HG03139 (cell line): ENCODE data around the gene CLK4.

Source experiments
- ATAC-seq: cut with Tn5 transposase; IDR thresholded peaks from one replicate; pipeline ENCODE4 v1.9.1; 2021; ENCODE audit not compliant: unreplicated experiment

The CLK4 gene

DNA sequence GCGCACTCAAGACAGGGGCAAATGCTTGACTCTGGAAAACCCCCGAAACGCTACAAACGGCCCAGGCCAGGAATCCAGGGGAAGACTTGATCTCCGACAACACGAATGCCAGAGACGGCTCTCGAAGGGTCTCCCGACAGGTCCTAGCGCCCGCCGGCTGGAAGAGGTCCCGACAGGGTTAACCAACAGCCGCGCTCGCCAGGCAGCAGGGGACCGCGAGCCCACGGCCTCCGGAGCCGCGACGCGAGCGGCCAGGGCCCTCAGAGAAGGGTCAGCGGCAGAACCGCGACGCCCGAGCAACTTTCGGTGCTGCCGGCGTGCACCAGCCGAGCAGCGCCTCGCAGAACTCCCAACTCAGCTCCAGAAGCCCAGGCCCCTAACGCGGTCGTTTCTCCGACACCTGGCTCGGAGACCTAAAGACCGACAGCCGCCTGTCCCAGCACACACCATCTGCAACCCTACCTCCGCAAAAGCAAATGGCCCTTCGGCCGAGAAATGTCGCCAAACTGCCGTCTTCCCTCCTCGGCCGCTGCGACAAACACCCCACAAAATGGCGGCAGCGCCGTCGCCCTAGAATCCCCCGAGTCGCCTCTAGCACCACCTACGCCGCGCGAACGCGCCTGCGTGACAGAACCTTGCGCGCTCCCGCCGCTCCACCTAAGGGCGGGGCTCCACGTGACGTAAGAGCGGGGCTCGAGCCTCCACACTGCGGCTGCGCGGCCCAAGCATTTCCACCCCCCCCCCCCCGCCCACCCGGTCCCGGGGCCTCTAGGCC, at the start of gene CLK4:
TSS of gene CLK4 (minus strand) at position 567 of the 775 bp plus-strand sequence. CDS start 3,634 bp downstream, outside the sequence.
- ATAC-seq: peak; percentile 73

DNA sequence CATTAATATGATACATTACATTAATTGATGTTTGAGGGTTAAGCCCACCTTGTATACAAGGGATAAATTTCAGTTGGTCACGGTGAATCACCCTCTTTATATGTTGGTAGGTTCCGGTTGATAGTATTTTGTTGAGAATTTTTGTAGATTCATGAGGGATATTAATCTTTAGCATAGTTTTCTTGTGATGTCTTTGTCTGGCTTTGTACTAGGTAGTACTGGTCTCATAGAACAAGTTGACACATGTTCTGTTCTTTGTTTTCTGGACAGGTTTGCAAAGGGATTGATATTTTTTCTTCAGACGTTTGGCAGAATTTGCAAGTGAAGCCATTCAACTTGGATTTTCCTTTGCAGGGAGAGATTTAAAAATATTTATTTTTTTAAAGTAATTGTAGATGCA, 49.1 kb upstream of the CLK4 start:
- ATAC-seq: no peak

DNA sequence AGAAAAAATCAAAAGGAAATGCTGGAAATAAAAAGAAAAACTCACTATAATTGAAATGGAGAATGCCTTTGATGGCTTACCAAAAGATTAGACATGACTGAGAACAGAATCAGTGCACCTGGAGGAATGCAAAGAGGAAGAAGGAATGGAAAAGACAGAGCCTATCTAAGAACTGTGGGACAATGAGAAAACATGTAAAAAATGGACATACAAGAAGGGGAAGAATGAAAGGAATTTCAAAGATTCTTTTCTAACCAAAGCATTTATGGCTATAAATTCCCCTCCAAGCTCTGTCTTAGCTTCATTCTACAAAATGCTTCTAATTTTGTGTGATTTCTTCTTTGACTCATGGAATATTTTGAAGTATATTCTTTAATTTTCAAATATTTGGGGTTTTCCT, 47.5 kb upstream of the CLK4 start:
- ATAC-seq: no peak

DNA sequence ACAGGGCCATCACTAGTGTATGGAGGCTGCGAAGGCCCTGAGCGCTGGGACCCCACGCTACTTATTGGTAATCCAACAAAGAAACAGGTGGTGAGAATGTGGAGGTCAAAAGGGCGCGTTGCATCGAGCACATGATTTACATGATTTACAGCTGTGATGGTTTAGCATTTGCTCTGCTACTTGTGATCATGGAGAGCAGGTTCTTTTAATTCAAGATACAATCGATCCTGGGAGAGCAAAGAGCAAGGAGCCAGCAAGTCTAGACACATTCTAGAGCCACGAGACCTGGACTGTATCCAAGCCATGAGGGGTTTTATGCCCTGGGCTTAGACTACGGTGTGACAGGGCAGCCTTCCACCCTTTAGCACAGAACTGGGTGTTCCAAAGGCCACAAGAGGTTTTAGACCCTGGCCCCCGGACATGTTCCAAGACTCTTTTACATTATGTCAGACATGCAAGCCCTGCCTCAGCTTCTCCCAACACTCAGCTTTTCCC, 47.0 kb upstream of the CLK4 start:
- no peak for ATAC-seq

DNA sequence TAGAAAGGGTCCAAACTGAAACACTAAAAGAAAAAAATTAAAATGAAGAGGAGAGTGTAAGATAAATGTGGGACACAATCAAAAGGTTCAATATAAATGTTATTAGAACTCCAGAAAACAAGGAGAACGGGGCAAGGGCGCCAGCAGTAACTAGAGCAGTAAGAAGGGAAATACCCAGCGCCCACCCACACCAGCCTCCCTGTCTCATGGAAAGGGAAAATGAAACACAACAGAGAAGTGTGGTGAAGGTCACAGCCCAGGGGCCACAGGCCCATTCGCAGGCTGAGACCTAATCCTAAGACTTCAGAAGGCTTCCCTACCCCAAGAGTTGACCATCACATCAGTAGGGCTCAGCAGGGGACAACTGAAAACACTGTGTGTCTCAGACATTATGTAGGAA, 45.8 kb upstream of the CLK4 start:
- ATAC-seq: no peak

DNA sequence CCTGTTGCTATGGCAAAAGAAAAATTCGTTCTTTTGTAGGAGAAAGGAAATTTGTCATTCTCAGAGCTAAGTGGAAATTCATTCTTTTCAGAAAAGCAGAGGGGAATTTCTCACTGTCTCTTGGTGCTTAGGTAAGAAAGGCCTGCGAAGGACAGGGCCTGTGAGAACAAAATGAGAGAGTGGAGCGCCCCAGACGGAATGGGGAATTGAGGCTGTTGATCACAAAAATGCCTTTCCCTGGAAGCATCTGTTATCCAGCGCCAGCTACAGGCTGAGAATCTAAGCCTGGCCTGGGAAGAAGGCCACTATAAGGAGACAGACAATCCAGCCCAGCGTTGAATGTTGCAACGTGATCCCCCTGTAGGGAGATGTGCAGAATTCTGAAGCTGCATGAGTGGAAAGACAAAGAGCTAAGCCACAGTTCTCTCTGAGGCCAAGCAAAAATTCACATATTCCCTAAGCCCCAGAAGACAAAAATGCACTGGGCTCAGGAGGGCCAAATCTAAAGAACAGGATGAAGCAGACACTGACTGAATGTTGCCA, 44.8 kb upstream of the CLK4 start:
- ATAC-seq: no peak

DNA sequence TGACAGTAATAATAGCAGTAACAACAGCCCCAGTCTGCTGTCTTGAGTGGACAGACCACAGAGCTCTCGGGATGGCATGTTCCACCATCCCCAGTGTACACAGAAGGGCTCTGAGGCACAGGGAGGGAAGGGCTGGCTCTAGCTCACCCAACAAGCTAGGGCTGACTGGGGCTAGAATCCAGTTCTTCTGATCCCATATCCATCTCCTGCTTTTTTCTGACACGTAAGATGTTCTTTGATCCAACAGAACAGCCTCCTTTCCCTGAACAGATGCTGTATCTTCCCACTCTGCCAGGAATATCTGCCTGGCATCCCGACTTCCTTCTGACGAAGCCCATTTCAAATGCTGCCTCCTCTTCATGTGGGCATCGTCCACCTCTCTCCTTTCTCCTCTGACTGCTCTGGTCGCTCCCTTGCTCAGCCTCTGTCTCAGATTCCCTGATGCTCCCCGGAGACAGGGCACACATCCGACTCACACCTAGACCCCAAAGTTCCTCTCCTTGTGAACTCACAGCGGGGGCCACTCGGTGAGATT, 43.6 kb upstream of the CLK4 start:
- ATAC-seq: no peak

DNA sequence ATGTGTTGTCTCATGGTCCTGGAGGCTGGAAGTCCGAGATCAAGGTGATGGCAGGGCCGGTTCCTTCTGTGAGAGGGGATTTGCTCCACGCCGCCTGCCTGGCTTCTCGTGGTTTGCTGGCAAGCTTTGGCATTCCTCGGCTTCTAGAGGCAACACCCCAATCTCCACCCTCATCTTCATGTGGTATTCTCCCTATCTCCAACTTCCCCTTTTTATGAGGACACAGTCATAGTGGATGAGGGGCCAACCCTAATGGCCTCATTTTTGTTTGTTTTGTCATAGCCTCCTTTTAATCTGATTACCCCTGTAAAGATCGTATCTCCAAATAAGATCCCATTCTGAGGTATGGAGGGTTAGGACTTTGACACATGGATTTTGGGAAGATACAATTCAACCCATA, 41.7 kb upstream of the CLK4 start:
- ATAC-seq: no peak

DNA sequence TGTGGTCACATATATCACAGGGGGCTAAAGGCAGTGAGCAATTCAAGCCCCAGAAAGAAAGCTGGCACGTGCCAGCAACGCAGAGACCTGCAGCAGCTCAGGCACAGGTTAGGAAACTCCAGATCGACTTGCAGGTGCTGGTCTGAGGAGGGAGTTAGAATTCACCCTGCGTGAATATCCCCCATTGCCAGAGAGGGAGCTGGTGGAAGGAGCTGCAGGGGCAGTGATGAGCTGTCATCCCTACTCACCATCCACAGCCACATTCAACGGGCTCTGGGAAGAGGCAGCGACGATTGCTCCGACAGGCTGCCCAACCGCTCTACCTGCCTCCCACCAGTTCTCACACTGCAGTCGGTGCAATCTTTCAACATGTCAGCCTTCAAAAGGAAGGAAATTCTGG, 40.8 kb upstream of the CLK4 start:
- no peak for ATAC-seq

DNA sequence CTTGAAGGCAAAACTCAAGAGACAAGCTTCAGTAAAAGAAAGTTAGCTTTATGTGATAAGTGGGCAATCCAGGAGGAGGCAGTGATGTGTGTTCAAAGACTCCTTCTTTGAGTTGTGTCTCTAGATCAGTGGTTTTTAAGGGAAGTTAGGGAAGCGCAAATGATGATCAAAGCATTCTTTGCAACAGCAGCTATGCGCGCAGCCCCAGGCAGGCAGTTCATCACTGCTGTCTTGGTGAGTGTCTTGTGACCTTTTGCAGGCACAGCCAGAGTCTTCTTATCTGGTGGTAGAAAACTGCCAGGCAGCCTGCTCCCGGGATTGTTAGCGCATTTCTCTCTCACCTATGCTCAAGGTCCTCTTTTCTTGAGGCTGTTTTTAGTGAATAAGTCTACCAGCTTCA, 40.3 kb upstream of the CLK4 start:
- ATAC-seq: no peak

DNA sequence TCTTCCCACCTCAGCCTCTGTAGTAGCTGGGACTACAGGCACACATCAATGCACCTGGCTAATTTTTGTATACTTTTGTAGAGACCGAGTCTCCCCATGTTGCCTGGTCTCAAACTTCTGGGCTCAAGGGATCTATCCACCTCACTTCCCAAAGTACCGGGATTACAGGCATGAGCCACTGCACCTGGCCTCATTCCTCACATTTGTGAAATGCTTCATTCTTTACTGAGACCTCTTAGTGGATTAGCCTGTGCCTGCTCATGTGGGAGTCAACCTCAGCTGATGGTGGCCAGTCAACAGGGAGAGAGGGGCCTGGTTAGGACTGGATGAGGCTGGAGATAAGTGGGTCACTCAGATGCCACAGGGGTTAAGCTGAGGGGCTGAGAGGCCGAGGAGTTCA, 37.3 kb upstream of the CLK4 start:
- ATAC-seq: no peak

DNA sequence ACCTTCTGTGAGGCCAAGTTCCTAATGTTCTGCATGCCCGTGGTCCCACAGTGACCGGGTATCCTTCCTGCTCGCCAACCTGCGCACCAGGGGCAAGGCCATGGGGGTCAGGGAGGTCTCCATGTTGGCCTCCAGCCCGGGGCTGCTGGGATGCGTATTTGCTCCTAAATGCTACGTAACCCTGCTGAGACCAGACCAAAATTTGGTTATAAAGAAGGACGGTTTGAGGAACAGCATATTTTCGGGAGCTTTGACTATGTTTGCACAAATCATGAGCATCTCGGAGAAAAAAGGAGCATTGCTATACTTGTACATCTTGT, 35.7 kb upstream of the CLK4 start:
- ATAC-seq: no peak

DNA sequence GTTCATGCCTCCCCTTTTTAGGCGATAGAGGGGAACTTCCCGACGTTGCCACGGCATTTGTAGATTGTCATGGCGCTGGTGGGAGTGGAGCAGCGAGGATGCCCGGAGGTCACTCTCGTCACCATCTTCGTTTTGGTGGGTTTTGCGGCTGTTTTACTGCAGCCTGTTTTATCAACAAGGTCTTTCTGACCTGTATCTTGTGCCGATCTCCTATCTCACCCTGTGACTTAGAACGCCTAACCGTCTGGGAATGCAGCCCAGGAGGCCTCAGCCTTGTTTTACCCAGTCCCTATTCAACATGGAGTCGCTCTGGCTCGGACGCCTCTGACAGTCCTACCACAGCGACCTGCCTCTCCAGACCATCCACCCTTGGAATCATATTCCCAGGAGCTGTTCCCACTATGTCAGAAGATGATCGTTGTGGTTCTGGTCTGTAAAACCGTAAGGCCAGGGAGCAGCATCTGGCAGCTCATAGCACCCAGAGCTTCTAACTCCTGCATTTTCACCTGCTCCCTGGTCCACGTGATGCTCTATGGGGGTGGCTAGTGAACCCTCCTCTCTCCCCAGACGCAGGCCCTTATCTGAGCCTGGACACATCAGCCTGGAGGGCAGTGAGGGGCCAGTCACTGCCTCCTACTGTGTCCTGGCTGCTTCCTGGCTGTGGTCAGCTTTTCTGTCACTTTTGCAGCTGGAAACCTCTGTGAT, 35.1 kb upstream of the CLK4 start:
- no peak for ATAC-seq

DNA sequence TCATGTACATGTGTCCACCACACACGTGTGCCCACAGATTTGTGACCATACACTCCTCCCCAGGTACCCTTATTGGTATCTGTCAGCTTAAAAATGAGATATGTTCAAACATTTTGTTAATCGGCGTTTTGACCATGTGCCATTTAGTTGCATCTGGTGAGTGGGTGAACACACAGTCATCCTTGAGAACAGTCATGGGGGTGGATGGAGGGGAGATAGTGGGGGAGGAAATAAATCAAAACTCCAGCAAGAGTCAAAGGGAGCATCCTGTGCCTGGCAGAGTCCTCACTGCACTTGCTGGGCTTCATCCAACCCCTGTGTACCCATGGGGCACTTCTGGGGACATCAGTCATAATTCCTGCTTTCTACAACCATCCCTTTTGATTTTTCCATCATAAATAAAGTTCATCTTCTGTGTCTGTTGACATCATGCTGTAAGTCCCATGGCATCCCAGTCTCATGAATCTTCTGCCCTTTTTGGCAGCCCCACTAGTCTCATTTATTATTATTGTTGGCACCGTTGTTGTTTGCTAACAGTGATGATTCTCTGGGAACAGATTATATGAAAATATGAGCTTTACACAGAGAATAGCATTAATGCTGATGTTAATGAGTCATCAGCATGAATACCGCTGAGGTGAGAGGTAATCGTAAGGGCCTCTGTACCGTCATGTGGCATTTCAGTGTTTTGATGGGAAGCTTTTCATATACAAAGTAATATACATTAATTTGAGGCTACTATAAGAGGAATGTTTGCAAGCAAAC, 24.4 kb upstream of the CLK4 start:
- no peak for ATAC-seq

DNA sequence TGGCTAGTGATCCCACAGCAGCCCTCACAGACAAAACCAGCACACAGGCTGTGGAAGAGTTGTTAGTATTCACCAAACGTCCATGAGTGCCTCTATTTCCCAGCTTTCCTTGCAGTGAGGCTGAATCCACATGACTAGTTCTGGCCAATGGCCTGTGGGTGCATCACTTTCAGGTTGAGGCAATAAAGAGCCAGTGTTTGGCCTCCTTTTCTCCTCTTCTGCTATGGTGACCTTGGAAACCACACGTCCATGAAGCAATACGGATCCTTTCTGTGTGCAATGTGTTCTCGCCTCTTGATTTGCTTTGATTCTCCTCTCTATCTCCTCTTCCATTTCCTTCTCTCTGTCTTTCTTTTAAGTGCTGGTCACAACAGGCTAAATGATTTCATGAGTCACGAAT, 23.4 kb upstream of the CLK4 start:
- no peak for ATAC-seq

DNA sequence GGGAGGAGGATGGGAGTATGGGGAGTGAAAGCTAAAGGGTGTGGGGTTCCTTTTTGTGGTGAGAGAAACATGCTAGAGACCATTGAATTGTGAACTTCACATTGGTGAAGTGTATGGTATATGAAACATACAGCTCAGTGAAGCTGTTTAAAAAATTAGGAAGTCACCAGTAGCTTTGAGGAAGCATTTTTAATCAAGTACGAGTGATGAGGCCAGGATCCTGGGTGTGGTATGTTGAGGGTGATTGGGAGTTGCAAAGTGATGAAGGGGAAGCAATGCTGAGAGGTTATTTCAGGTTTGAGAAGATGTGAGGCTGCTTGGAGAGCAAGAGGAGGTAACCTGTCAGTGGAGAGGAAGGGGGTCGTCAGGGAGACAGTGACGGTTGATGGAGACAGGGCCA, 22.7 kb upstream of the CLK4 start:
- no peak for ATAC-seq

DNA sequence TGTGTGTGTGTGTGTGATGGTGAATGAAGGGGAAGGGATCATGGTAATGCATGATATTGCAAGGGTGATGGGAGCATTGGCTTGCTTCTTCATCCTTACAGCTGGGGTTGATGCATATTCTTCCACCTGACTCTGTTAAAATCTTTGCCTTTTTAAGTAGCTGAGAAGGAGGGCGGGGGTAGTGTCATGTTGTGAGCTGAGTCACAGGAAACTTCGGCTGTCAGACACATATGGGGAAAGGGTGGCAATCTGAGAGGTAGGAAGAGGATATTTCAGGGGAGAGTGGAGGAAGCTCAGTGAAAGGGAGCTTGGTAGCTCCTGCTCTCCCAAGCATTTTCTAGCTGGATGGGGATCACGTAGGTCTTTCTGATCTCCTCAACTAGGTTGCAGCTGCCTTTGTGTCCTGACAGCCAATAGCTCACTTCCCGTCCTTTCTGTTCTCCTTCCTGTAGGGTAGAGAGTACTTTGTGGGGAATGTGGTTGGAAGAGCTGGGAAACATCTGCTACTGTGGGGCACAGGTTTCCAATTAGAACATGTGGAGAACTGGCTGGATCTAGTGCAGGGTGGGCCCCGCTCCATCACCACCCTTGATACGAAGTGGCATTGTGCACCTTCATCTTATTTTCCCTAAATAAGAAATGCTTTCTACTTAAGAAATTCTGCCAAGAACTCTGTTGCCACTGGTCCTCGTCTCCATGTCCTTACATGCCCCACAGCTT, 18.1 kb upstream of the CLK4 start:
- no peak for ATAC-seq

DNA sequence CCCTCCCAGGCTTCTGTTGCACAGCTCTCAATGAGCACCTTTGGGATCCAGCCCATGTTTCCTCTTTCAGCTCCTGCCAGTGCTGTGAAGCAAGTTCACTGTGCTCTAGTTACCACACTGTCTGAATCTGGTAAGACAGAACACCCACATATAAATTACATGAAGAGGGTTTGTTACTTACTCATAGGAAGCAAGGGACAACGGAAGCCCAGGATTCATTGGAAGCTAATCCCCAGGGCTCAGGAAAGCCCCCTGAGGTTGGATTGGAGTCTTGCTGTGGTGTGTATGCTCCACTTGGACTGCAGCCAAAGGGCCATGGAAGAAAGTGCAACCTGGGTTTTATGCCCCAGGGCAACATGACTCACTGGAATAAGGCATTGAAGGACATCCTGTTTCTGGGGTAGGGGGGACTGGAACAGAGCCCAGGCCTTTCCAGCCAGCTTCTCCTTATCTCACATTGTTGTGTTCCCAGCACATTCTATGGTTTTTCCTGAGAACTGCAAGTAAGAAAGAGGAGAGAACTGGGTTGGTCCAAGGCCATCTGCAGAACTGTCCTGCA, 15.6 kb upstream of the CLK4 start:
- no peak for ATAC-seq

DNA sequence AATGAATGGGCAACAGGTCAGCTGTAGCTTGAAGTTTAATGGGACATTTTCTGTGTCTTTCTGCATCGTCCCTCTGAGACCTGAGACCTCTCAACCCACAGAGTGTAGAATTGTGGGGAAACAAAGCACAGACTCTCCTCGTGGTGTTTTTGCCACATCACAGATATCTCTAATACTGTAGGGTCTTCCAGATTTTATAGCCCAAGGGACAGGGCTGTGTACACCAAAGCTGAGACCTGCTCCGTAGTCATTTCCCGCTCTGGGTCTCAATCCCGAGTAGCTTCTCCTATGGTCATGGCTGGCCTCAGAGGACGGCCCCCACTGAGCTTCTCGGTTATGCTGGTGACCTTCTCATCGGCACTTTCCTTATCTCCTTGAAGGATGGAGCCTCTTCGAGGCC, 14.9 kb upstream of the CLK4 start:
- no peak for ATAC-seq

DNA sequence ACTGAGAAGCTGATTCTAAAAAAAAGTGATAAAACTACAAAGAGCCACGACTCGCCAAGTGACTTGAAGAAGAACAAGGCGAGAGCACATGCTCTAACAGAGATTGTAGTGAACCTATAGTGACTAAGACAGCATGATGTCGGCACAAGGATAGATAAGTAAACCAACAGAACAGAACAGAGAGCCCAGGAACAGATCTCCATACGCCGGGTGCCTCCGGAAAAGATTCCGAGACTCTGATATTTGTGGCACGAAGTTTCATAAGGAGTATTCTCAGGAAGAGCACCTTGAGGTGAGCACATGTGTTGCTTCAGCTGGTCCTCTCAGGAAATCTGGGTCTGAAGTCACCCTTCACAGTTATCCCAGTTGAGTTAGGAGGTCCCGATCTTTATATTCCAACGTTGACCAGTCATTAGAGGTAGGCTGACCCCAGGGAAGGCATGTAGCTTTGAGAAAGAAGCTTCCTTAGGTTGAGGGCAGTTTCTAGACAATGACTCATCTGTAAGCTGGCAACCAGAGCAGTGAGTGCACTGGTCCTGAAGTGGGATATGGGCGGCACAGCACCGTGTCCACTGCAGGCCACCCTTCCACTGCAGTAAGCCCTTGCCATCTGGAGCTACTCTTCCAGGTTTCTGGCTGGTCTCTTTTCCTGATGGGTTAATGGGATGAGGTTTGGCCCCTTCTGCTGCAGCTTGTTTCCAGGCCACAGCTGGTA, 13.6 kb upstream of the CLK4 start:
- ATAC-seq: no peak
